Uterus (tissue), 4 donors: ENCODE measurements around the gene NRF1. TPM values are rescaled to one million over a fixed set of nuclear protein-coding genes. Genes with fewer than 3 reads are reported as not detected.

ENCODE experiments used
- DNase-seq, 2 donors: peaks; one replicate each; pipeline ENCODE4 v3.0.0-alpha.2; 2019 to 2020
- H3K27ac ChIP-seq, 2 donors: fragments of 200-600 bp; sonication (generic); 1 replicate in 1 of 2; 2 replicates in 1 of 2; pipeline ENCODE4 v1.5.1; 2016 to 2018
- H3K27me3 ChIP-seq, 2 donors: fragments of 200-600 bp; sonication (generic); one replicate each; pipeline ENCODE4 v1.5.1; 2018 to 2019; ENCODE audit warnings: control low read depth in 1 of 2
- H3K36me3 ChIP-seq, 2 donors: fragments of 200-600 bp; sonication (generic); one replicate each; pipeline ENCODE4 v1.5.1; 2019; ENCODE audit warnings: control low read depth in 1 of 2
- H3K4me1 ChIP-seq, 2 donors: fragments of 200-600 bp; sonication (generic); one replicate each; pipeline ENCODE4 v1.5.1; 2018 to 2019; ENCODE audit warnings: control low read depth in 1 of 2
- H3K4me3 ChIP-seq, 2 donors: fragments of 200-600 bp; sonication (generic); 1 replicate in 1 of 2; 2 replicates in 1 of 2; pipeline ENCODE4 v1.5.1; 2018 to 2019; ENCODE audit warnings: mild to moderate bottlenecking in 1 of 2
- H3K9me3 ChIP-seq, 2 donors: fragments of 200-600 bp; sonication (generic); one replicate each; pipeline ENCODE4 v1.5.1; 2019; ENCODE audit warnings: control low read depth in 1 of 2
- CTCF ChIP-seq, 4 experiments: fragments of 200-600 bp in 2 of 4; fragments of 450-650 bp in 2 of 4; sonication (generic) in 2 of 4; IDR thresholded peaks; one replicate each; pipeline ENCODE4 v1.5.1; 2016 to 2019; ENCODE audit warnings: antibody characterized with exemption in 4 of 4, mild to moderate bottlenecking in 2 of 4, moderate library complexity in 1 of 4
- POLR2A ChIP-seq, 2 donors: fragments of 450-650 bp; IDR thresholded peaks; one replicate each; pipeline ENCODE4 v1.6.1; 2016; ENCODE audit warnings: antibody characterized with exemption in 2 of 2, mild to moderate bottlenecking in 1 of 2, moderate library complexity in 1 of 2
- intact Hi-C: fragments of 100-400 bp; cut with DNase I; formaldehyde crosslinking; loops from one replicate; pipeline ENCODE4 v1.15.1; 2023; ENCODE audit warnings: low total_unique reads
- total RNA-seq, 4 donors: library from RNA; depleted of rRNA in 3 of 4; stranded (reverse); fragments of >200 nt in 3 of 4; gene quantifications; one replicate each; pipeline versions ENCODE4 v1.1.0 to v1.2.4, GENCODE V29; 2014 to 2023
- donor health status: DM: yes; HTN: yes; CAD: no.

The NRF1 gene
- total RNA-seq, 4 donors from 2014 or later = 18.2 to 56.5 (median 40.4) TPM

GRCh38 chr7:129569811-129570215, 41.7 kb upstream of the NRF1 start:
- no peaks in the 10 kb centered on the region for H3K27me3 ChIP-seq
- no peak overlapping the region for H3K27ac ChIP-seq
- H3K9me3 ChIP-seq = no peaks in the 10 kb centered on the region
- no peaks in the 10 kb centered on the region for H3K4me1 ChIP-seq
- no peaks in the 10 kb centered on the region for H3K36me3 ChIP-seq
- intact Hi-C loops = no loop called here
- TF ChIP-seq CTCF (IDR thresholded peaks at IDR 0.05) = no peak
- no peak for TF ChIP-seq POLR2A (IDR thresholded peaks at IDR 0.05)
- no peak overlapping the region for H3K4me3 ChIP-seq
- DNase-seq = no peak

- Histone ChIP-seq H3K27ac (no peak overlapping the region), H3K4me1 (no peaks in the 10 kb centered on the region), H3K4me3 (no peak overlapping the region), H3K9me3 (no peaks in the 10 kb centered on the region), H3K36me3 (no peaks in the 10 kb centered on the region), H3K27me3 (no peaks in the 10 kb centered on the region)
- TF ChIP-seq CTCF (IDR thresholded peaks at IDR 0.05) = no peak
- TF ChIP-seq POLR2A (IDR thresholded peaks at IDR 0.05) = no peak
- intact Hi-C loops = no loop called here
- no peak for DNase-seq
These were observed 40.3 kb upstream of the NRF1 start for GRCh38 chr7:129571201-129571600.

- Histone ChIP-seq H3K4me3 (no peak overlapping the region), H3K27ac (no peak overlapping the region), H3K36me3 (no peaks in the 10 kb centered on the region), H3K9me3 (no peaks in the 10 kb centered on the region), H3K27me3 (no peaks in the 10 kb centered on the region), H3K4me1 (no peaks in the 10 kb centered on the region)
- no peak for DNase-seq
- intact Hi-C loops = no loop called here
- no peak for TF ChIP-seq CTCF (IDR thresholded peaks at IDR 0.05)
- TF ChIP-seq POLR2A (IDR thresholded peaks at IDR 0.05) = no peak
These were observed 39.3 kb upstream of the NRF1 start for GRCh38 chr7:129572205-129572604.

GRCh38 chr7:129574487-129574886, 37.0 kb upstream of the NRF1 start:
- TF ChIP-seq POLR2A (IDR thresholded peaks at IDR 0.05) (no peak), CTCF (IDR thresholded peaks at IDR 0.05) (no peak)
- no peaks in the 10 kb centered on the region for H3K36me3 ChIP-seq

GRCh38 chr7:129575699-129576098, 35.8 kb upstream of the NRF1 start:
- DNase-seq = no peak
- no peaks in the 10 kb centered on the region for H3K36me3 ChIP-seq
- TF ChIP-seq CTCF (IDR thresholded peaks at IDR 0.05) (no peak), POLR2A (IDR thresholded peaks at IDR 0.05) (no peak)
- H3K9me3 ChIP-seq = no peaks in the 10 kb centered on the region
- intact Hi-C loops = no loop called here
- H3K4me1 ChIP-seq = no peaks in the 10 kb centered on the region
- H3K27me3 ChIP-seq = no peaks in the 10 kb centered on the region
- no peak overlapping the region for H3K27ac ChIP-seq
- H3K4me3 ChIP-seq = no peak overlapping the region

More at GRCh38 chr7:129574487-129574886, 37.0 kb upstream of the NRF1 start:
- Histone ChIP-seq H3K4me3 (no peak overlapping the region), H3K4me1 (no peaks in the 10 kb centered on the region), H3K9me3 (no peaks in the 10 kb centered on the region), H3K27ac (no peak overlapping the region), H3K27me3 (no peaks in the 10 kb centered on the region)
- intact Hi-C loops = no loop called here
- DNase-seq = no peak
